Chondrocyte (in vitro differentiated cells): ENCODE data around the gene KLHDC8B. TPM values are rescaled to one million over a fixed set of nuclear protein-coding genes. Genes with fewer than 3 reads are reported as not detected.

Experiments
- DNase-seq: peaks from one replicate; pipeline ENCODE4 v3.0.0; 2021; ENCODE audit warnings: mixed read lengths, low spot score
- H3K27ac Mint-ChIP-seq: one replicate; pipeline ENCODE4 v1.8.0; 2021; ENCODE audit warnings: mild to moderate bottlenecking, moderate library complexity, mixed read lengths; ENCODE audit not compliant: unreplicated experiment
- H3K27me3 Mint-ChIP-seq: 2 replicates; pipeline ENCODE4 v1.8.0; 2021; ENCODE audit warnings: low read depth, mixed read lengths
- H3K36me3 Mint-ChIP-seq: 2 replicates; pipeline ENCODE4 v1.8.0; 2021; ENCODE audit warnings: low read depth, mixed read lengths
- H3K4me1 Mint-ChIP-seq: 2 replicates; pipeline ENCODE4 v1.8.0; 2021; ENCODE audit warnings: low read depth, mild to moderate bottlenecking, mixed read lengths
- H3K4me3 Mint-ChIP-seq: one replicate; pipeline ENCODE4 v1.8.0; 2021; ENCODE audit warnings: mild to moderate bottlenecking, moderate library complexity, mixed read lengths; ENCODE audit not compliant: unreplicated experiment
- H3K9me3 Mint-ChIP-seq: 2 replicates; pipeline ENCODE4 v1.8.0; 2021; ENCODE audit warnings: low read depth, mixed read lengths
- total RNA-seq: library from RNA; stranded (reverse); gene quantifications from 3 replicates; pipeline ENCODE4 v1.2.1, GENCODE V29; 2021
- TF ChIP-seq, protein P1 (sequence below): fragments of 200-600 bp; sonication (generic); IDR thresholded peaks from 2 replicates; pipeline ENCODE4 v1.5.0; 2021; ENCODE audit warnings: antibody characterized with exemption, mild to moderate bottlenecking, moderate library complexity

The KLHDC8B gene
- total RNA-seq, 1 donor from 2014 or later: 35.1 TPM

DNA sequence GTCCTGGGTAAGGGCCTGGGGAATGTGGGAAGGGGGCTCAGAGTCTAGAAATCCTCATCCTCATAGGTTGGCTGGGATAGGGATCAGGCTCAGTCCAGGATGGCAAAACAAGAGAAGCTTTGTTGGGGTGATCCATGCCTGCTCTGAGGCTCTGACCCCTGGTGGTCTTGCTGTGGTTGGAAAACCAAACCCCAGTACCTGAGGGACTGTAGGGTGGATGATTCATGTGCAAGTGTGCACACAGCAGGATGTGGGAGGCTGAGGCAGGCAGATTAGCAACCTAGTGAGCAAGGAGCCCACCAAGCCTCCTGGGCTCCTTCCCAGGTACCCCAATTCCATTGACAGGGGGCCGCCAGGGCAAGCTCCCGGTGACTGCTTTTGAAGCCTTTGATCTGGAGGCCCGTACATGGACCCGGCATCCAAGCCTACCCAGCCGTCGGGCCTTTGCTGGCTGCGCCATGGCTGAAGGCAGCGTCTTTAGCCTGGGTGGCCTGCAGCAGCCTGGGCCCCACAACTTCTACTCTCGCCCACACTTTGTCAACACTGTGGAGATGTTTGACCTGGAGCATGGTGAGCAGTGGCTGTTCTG, 3.1 kb downstream of the KLHDC8B start:
- TF ChIP-seq, protein P1, sequence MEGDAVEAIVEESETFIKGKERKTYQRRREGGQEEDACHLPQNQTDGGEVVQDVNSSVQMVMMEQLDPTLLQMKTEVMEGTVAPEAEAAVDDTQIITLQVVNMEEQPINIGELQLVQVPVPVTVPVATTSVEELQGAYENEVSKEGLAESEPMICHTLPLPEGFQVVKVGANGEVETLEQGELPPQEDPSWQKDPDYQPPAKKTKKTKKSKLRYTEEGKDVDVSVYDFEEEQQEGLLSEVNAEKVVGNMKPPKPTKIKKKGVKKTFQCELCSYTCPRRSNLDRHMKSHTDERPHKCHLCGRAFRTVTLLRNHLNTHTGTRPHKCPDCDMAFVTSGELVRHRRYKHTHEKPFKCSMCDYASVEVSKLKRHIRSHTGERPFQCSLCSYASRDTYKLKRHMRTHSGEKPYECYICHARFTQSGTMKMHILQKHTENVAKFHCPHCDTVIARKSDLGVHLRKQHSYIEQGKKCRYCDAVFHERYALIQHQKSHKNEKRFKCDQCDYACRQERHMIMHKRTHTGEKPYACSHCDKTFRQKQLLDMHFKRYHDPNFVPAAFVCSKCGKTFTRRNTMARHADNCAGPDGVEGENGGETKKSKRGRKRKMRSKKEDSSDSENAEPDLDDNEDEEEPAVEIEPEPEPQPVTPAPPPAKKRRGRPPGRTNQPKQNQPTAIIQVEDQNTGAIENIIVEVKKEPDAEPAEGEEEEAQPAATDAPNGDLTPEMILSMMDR: no peak
- H3K4me1 Mint-ChIP-seq: peaks cover 31% of the 10 kb centered on the region
- no peaks in the 10 kb centered on the region for H3K27me3 Mint-ChIP-seq
- peak overlapping the region; percentile 57 for H3K27ac Mint-ChIP-seq
- H3K4me3 Mint-ChIP-seq: no peak overlapping the region
- no peaks in the 10 kb centered on the region for H3K9me3 Mint-ChIP-seq
- DNase-seq: no peak
- peaks cover 3% of the 10 kb centered on the region for H3K36me3 Mint-ChIP-seq

DNA sequence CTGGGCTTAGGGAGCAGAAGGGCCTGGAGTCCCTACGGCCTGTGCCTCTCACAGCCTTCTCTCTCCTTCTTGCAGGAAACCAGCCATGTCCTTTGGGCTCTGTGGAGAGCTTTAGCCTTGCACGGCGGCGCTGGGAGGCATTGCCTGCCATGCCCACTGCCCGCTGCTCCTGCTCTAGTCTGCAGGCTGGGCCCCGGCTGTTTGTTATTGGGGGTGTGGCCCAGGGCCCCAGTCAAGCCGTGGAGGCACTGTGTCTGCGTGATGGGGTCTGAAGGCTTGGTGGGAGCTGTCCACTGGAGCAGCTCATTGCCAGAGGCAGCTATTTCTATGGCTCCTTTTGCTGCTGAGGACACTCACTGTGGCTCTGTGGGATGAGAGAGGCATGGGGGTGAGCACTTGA, 4.1 kb downstream of the KLHDC8B start:
- no peak for DNase-seq
- no peak overlapping the region for H3K4me3 Mint-ChIP-seq

DNA sequence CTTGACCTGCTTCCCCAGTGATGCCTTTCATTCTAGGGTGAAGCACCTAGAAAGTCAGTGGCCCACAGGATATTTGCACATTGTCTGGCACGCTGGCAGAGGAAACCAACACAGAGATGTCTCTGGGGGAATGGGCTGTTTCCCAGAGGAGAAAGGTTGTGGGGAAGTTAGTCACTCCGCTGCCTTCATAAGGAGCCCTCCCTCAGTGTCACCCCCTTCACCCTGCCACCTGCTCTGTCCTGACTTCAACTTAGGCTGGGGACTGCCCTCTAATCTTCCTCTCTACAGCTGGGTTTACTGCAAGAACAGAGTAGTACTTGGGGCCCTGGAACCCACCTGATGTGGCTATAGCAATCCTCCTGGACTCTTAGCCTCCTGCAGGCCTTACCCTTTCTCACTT, 5.7 kb downstream of the KLHDC8B start:
- Mint-ChIP-seq H3K36me3 (peaks cover 3% of the 10 kb centered on the region), H3K9me3 (no peaks in the 10 kb centered on the region), H3K4me1 (peaks cover 22% of the 10 kb centered on the region), H3K27me3 (no peaks in the 10 kb centered on the region), H3K4me3 (no peak overlapping the region), H3K27ac (no peak overlapping the region)
- TF ChIP-seq, protein P1: no peak
- DNase-seq: no peak

More for the DNA sequence above, 4.1 kb downstream of the KLHDC8B start:
- TF ChIP-seq, protein P1: no peak
- Mint-ChIP-seq H3K9me3 (no peaks in the 10 kb centered on the region), H3K36me3 (peaks cover 3% of the 10 kb centered on the region), H3K27me3 (no peaks in the 10 kb centered on the region), H3K27ac (no peak overlapping the region), H3K4me1 (peaks cover 31% of the 10 kb centered on the region)

DNA sequence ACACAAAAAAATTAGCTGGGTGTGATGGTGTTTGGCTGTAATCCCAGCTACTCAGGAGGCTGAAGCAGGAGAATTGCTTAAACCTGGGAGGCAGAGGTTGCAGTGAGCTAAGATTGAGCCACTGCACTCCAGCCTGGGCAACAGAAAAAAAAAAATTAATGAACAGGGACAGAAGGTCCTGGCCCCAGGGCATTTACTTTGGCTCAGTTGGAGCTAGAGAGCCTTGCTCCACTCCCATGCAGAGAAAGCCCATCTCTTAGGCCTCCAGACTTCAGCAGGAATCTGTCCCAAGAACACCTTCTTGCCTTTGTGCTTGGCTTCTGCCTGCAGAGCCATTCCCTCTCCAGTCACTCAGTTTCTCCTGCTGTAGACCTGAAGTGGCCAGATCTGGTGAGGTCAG, 8.7 kb downstream of the KLHDC8B start:
- Mint-ChIP-seq H3K4me1 (no peaks in the 10 kb centered on the region), H3K9me3 (no peaks in the 10 kb centered on the region), H3K36me3 (no peaks in the 10 kb centered on the region), H3K4me3 (no peak overlapping the region), H3K27me3 (no peaks in the 10 kb centered on the region), H3K27ac (no peak overlapping the region)
- DNase-seq: no peak
- TF ChIP-seq, protein P1: no peak

DNA sequence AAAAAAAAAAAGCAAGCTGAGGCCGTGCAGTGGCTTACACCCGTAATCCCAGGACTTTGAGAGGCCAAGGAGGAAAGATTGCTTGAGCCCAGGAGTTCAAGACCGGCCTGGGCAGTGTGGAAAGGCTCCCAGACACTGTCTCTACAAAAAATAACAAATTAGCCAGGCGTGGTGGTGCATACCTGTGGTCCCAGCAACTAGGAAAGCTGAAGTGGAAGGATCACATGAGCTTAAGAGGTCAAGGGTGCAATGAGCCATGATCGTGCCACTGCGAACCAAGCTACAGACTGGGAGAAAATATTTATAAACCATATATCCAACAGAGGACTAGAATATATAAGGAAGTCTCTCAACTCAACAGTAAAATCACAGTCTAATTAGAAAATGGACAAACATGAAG, 10.0 kb downstream of the KLHDC8B start:
- H3K27me3 Mint-ChIP-seq: no peaks in the 10 kb centered on the region
- no peak overlapping the region for H3K27ac Mint-ChIP-seq
- no peak for DNase-seq
- TF ChIP-seq, protein P1: no peak
- H3K4me3 Mint-ChIP-seq: no peak overlapping the region
- H3K36me3 Mint-ChIP-seq: no peaks in the 10 kb centered on the region
- H3K4me1 Mint-ChIP-seq: no peaks in the 10 kb centered on the region
- no peaks in the 10 kb centered on the region for H3K9me3 Mint-ChIP-seq
